Measurements from ENCODE around the gene MNAT1.
"Not testable (repeated sequence)": the region's sequence is repeated elsewhere in the genome, so short reads cannot be mapped to it uniquely, and the experiment has no call there.

Gene MNAT1

GRCh38 chr14:60812987-60813386 lies 78.4 kb downstream of the MNAT1 start:
- no peak for DNase-seq

- DNase-seq = no peak
Observed at GRCh38 chr14:60815371-60815770, 80.8 kb downstream of the MNAT1 start.

GRCh38 chr14:60817113-60817512 lies 82.6 kb downstream of the MNAT1 start:
- no peak for DNase-seq

GRCh38 chr14:60819575-60819974 lies 85.0 kb downstream of the MNAT1 start:
- no peak for DNase-seq

- DNase-seq = no peak
Observed at GRCh38 chr14:60838601-60839000, 104.0 kb downstream of the MNAT1 start.

GRCh38 chr14:60839057-60839456 lies 104.5 kb downstream of the MNAT1 start:
- no peak for DNase-seq

- DNase-seq = no peak
Observed at GRCh38 chr14:60839657-60840056, 105.1 kb downstream of the MNAT1 start.

GRCh38 chr14:60840313-60840712 lies 105.8 kb downstream of the MNAT1 start:
- DNase-seq = no peak

- DNase-seq = no peak
Observed at GRCh38 chr14:60845523-60845922, 111.0 kb downstream of the MNAT1 start.

- no peak for DNase-seq
Observed at GRCh38 chr14:60848066-60848465, 113.5 kb downstream of the MNAT1 start.

- not testable (repeated sequence) for DNase-seq
Observed at GRCh38 chr14:60851692-60852091, 117.1 kb downstream of the MNAT1 start.

- DNase-seq = peak; percentile 48
Observed at GRCh38 chr14:60856111-60856510, 121.5 kb downstream of the MNAT1 start.

GRCh38 chr14:60859525-60859924 lies 125.0 kb downstream of the MNAT1 start:
- DNase-seq = peak; percentile 76

GRCh38 chr14:60861545-60862140 lies 127.1 kb downstream of the MNAT1 start:
- DNase-seq = no peak

- no peak for DNase-seq
Observed at GRCh38 chr14:60862283-60862682, 127.7 kb downstream of the MNAT1 start.

GRCh38 chr14:60863249-60863648 lies 128.7 kb downstream of the MNAT1 start:
- no peak for DNase-seq

- DNase-seq = no peak
Observed at GRCh38 chr14:60865378-60866127, 131.0 kb downstream of the MNAT1 start.

GRCh38 chr14:60867503-60868172 lies 133.1 kb downstream of the MNAT1 start:
- no peak for DNase-seq

GRCh38 chr14:60878121-60878520 lies 143.6 kb downstream of the MNAT1 start:
- DNase-seq = no peak

- peak; percentile 23 for DNase-seq
Observed at GRCh38 chr14:60878536-60878935, 144.0 kb downstream of the MNAT1 start.

- no peak for DNase-seq
Observed at GRCh38 chr14:60882219-60882618, 147.7 kb downstream of the MNAT1 start.

- DNase-seq = no peak
Observed at GRCh38 chr14:60884134-60884533, 149.6 kb downstream of the MNAT1 start.

GRCh38 chr14:60890636-60891035 lies 156.1 kb downstream of the MNAT1 start:
- DNase-seq = not testable (repeated sequence)

GRCh38 chr14:60893911-60894310 lies 159.3 kb downstream of the MNAT1 start:
- no peak for DNase-seq

Data from activated CD4-positive, alpha-beta T cell treated with anti-CD3 and anti-CD28 coated beads, Interleukin-2, amount 50 U/mL, for 16 hours (primary cell).